HG03025 (cell line): Measurements from ENCODE around the gene SIGLEC15.
"Not testable (repeated sequence)": the region's sequence is repeated elsewhere in the genome, so short reads cannot be mapped to it uniquely, and the experiment has no call there.

Experiments used
- ATAC-seq: cut with Tn5 transposase; IDR thresholded peaks from one replicate; pipeline ENCODE4 v1.9.1; 2021; ENCODE audit warnings: mild to moderate bottlenecking, moderate library complexity; ENCODE audit not compliant: unreplicated experiment, low FRiP score

The SIGLEC15 gene

GRCh38 chr18:45841765-45842442 is 16.4 kb downstream of the SIGLEC15 start:
- ATAC-seq, result no peak

- no peak for ATAC-seq
Measured at GRCh38 chr18:45843019-45843418, 17.5 kb downstream of the SIGLEC15 start.

GRCh38 chr18:45844938-45845337 is 19.5 kb downstream of the SIGLEC15 start:
- ATAC-seq, result no peak

GRCh38 chr18:45845410-45845809 is 19.9 kb downstream of the SIGLEC15 start:
- ATAC-seq, result no peak

GRCh38 chr18:45847119-45847518 is 21.6 kb downstream of the SIGLEC15 start:
- ATAC-seq, result no peak

GRCh38 chr18:45848643-45849042 is 23.2 kb downstream of the SIGLEC15 start:
- ATAC-seq, result not testable (repeated sequence)

GRCh38 chr18:45849529-45849928 is 24.1 kb downstream of the SIGLEC15 start:
- ATAC-seq, result no peak

GRCh38 chr18:45850021-45850420 is 24.5 kb downstream of the SIGLEC15 start:
- no peak for ATAC-seq

GRCh38 chr18:45851161-45851925 is 25.9 kb downstream of the SIGLEC15 start:
- no peak for ATAC-seq

- ATAC-seq, result no peak
Measured at GRCh38 chr18:45852631-45853030, 27.2 kb downstream of the SIGLEC15 start.

- no peak for ATAC-seq
Measured at GRCh38 chr18:45854036-45854586, 28.6 kb downstream of the SIGLEC15 start.

GRCh38 chr18:45856531-45856930 is 31.1 kb downstream of the SIGLEC15 start:
- ATAC-seq, result no peak

- ATAC-seq, result no peak
Measured at GRCh38 chr18:45859334-45859733, 33.9 kb downstream of the SIGLEC15 start.

GRCh38 chr18:45860492-45860891 is 35.0 kb downstream of the SIGLEC15 start:
- ATAC-seq, result no peak

GRCh38 chr18:45860971-45861370 is 35.5 kb downstream of the SIGLEC15 start:
- no peak for ATAC-seq

GRCh38 chr18:45861926-45862325 is 36.5 kb downstream of the SIGLEC15 start:
- no peak for ATAC-seq

- ATAC-seq, result no peak
Measured at GRCh38 chr18:45863469-45863868, 38.0 kb downstream of the SIGLEC15 start.

- ATAC-seq, result no peak
Measured at GRCh38 chr18:45864081-45864480, 38.6 kb downstream of the SIGLEC15 start.

- ATAC-seq, result no peak
Measured at GRCh38 chr18:45865466-45865865, 40.0 kb downstream of the SIGLEC15 start.

GRCh38 chr18:45870419-45870818 is 44.9 kb downstream of the SIGLEC15 start:
- ATAC-seq, result no peak

GRCh38 chr18:45871431-45872084 is 46.1 kb downstream of the SIGLEC15 start:
- ATAC-seq, result no peak
